Mesenchymal stem cell (in vitro differentiated cells and primary cell): ENCODE results near the gene MAN2B2.
"Not testable (repeated sequence)": the region's sequence is repeated elsewhere in the genome, so short reads cannot be mapped to it uniquely, and the experiment has no call there.

Source experiments
- DNase-seq: peaks from one replicate; pipeline ENCODE4 v3.0.0-alpha.2; 2013
- H2AFZ ChIP-seq: one replicate; pipeline ENCODE4 v1.6.1; 2013; ENCODE audit warnings: low read depth, mild to moderate bottlenecking, control low read depth, inconsistent platforms, low read length, moderate library complexity
- H2AK5ac ChIP-seq: 2 replicates; pipeline ENCODE4 v1.6.1; 2013; ENCODE audit warnings: low read length, moderate library complexity, mild to moderate bottlenecking, inconsistent platforms; ENCODE audit not compliant: severe bottlenecking
- H2BK120ac ChIP-seq: one replicate; pipeline ENCODE4 v1.6.1; 2013; ENCODE audit warnings: low read depth, mild to moderate bottlenecking, inconsistent platforms, low read length, moderate library complexity
- H2BK12ac ChIP-seq, 2 experiments: one replicate each; pipeline ENCODE4 v1.6.1; 2013; ENCODE audit warnings: inconsistent platforms in 2 of 2, low read length in 2 of 2, mild to moderate bottlenecking in 2 of 2, moderate library complexity in 2 of 2, control low read depth in 1 of 2
- H2BK15ac ChIP-seq: one replicate; pipeline ENCODE4 v1.6.1; 2013; ENCODE audit warnings: mild to moderate bottlenecking, low read depth, inconsistent platforms; ENCODE audit not compliant: poor library complexity, severe bottlenecking
- H2BK5ac ChIP-seq: 2 replicates; pipeline ENCODE4 v1.6.1; 2013; ENCODE audit warnings: low read depth, mild to moderate bottlenecking, low read length, control low read depth, inconsistent platforms; ENCODE audit not compliant: poor library complexity, severe bottlenecking
- H3K14ac ChIP-seq, 2 experiments: one replicate each; pipeline ENCODE4 v1.6.1; 2013; ENCODE audit warnings: inconsistent platforms in 2 of 2, low read length in 2 of 2, control low read depth in 1 of 2, mild to moderate bottlenecking in 1 of 2, moderate library complexity in 1 of 2
- H3K18ac ChIP-seq, 2 experiments: one replicate each; pipeline ENCODE4 v1.6.1; 2013; ENCODE audit warnings: inconsistent platforms in 2 of 2, low read length in 2 of 2, control low read depth in 1 of 2, low read depth in 1 of 2, mild to moderate bottlenecking in 1 of 2
- H3K23ac ChIP-seq, 2 experiments: one replicate each; pipeline ENCODE4 v1.6.1; 2013; ENCODE audit warnings: inconsistent platforms in 2 of 2, low read length in 2 of 2, mild to moderate bottlenecking in 2 of 2, moderate library complexity in 2 of 2, control low read depth in 1 of 2
- H3K27ac ChIP-seq: 2 replicates; pipeline ENCODE4 v1.5.1; 2013; ENCODE audit warnings: mild to moderate bottlenecking, moderate library complexity, low read length, control low read depth, inconsistent platforms; ENCODE audit not compliant: poor library complexity, severe bottlenecking
- H3K27me3 ChIP-seq, 2 experiments: 2 replicates each; pipeline versions ENCODE4 v1.6.1 to v1.7.0; 2013; ENCODE audit warnings: low read length in 2 of 2, mild to moderate bottlenecking in 2 of 2, moderate library complexity in 2 of 2, control low read depth in 1 of 2, inconsistent platforms in 1 of 2; ENCODE audit not compliant: control insufficient read depth in 1 of 2, insufficient read depth in 1 of 2
- H3K36me3 ChIP-seq, 2 experiments: 2 replicates each; pipeline versions ENCODE4 v1.6.1 to v1.7.0; 2013; ENCODE audit warnings: low read length in 2 of 2, control low read depth in 1 of 2, inconsistent platforms in 1 of 2, low read depth in 1 of 2, mild to moderate bottlenecking in 1 of 2; ENCODE audit not compliant: insufficient read depth in 2 of 2, control insufficient read depth in 1 of 2
- H3K4ac ChIP-seq, 2 experiments: one replicate each; pipeline ENCODE4 v1.6.1; 2013; ENCODE audit warnings: inconsistent platforms in 2 of 2, low read length in 2 of 2, mild to moderate bottlenecking in 2 of 2, moderate library complexity in 2 of 2, control low read depth in 1 of 2, low read depth in 1 of 2
- H3K4me1 ChIP-seq: 2 replicates; pipeline ENCODE4 v1.6.1; 2013; ENCODE audit warnings: low read depth, low read length, control low read depth; ENCODE audit not compliant: control insufficient read depth, insufficient read depth
- H3K4me2 ChIP-seq: 2 replicates; pipeline ENCODE4 v1.6.1; 2013; ENCODE audit warnings: low read length, mild to moderate bottlenecking, inconsistent platforms; ENCODE audit not compliant: poor library complexity, severe bottlenecking
- H3K4me3 ChIP-seq, 2 experiments: 2 replicates each; pipeline versions ENCODE4 v1.5.1 to v1.7.0; 2013; ENCODE audit warnings: low read length in 2 of 2, mild to moderate bottlenecking in 2 of 2, control low read depth in 1 of 2, low read depth in 1 of 2; ENCODE audit not compliant: insufficient read depth in 1 of 2
- H3K79me1 ChIP-seq: replicated peaks from 2 replicates; pipeline ENCODE4 v1.6.1; 2013; ENCODE audit warnings: mild to moderate bottlenecking, control low read depth, low read length, inconsistent platforms; ENCODE audit not compliant: poor library complexity, severe bottlenecking
- H3K9ac ChIP-seq: 2 replicates; pipeline ENCODE4 v1.7.0; 2013; ENCODE audit warnings: mild to moderate bottlenecking, low read length, moderate library complexity
- H3K9me3 ChIP-seq: 2 replicates; pipeline ENCODE4 v1.7.0; 2013; ENCODE audit warnings: mild to moderate bottlenecking, low read length; ENCODE audit not compliant: control insufficient read depth
- H4K8ac ChIP-seq: one replicate; pipeline ENCODE4 v1.6.1; 2013; ENCODE audit warnings: inconsistent platforms, mild to moderate bottlenecking, low read length, moderate library complexity
- H4K91ac ChIP-seq: one replicate; pipeline ENCODE4 v1.6.1; 2013; ENCODE audit warnings: mild to moderate bottlenecking, low read length, inconsistent platforms
- WGBS: methylation state at CpG from one replicate; pipeline ENCODE4 v1.1.7; 2013; ENCODE audit warnings: mixed read lengths; 5-methylcytosine and 5-hydroxymethylcytosine counted together

Gene MAN2B2

GRCh38 chr4:6647169-6647568 is 72.2 kb downstream of the MAN2B2 start:
- no peak overlapping the region for H3K18ac ChIP-seq
- peaks cover 5% of the 10 kb centered on the region for H3K4me1 ChIP-seq
- no peak overlapping the region for H3K14ac ChIP-seq
- no peak overlapping the region for H4K91ac ChIP-seq
- H3K27me3 ChIP-seq, result no peaks in the 10 kb centered on the region
- H3K9me3 ChIP-seq, result no peaks in the 10 kb centered on the region
- peaks cover 9 to 14% of the 10 kb centered on the region in 2 experiments for H3K36me3 ChIP-seq
- no peak overlapping the region for H2AFZ ChIP-seq
- H3K27ac ChIP-seq, result no peak overlapping the region
- no peak overlapping the region for H2AK5ac ChIP-seq
- no peak overlapping the region for H3K9ac ChIP-seq
- no peak overlapping the region for H4K8ac ChIP-seq
- DNase-seq, result no peak
- no peak overlapping the region for H3K4ac ChIP-seq
- no peak overlapping the region for H3K4me3 ChIP-seq
- H2BK5ac ChIP-seq, result no peak overlapping the region
- no peak overlapping the region for H2BK12ac ChIP-seq
- no peak overlapping the region for H2BK15ac ChIP-seq
- WGBS, result 78% methylated on average over 5 of the region's 5 CpGs
- no peak overlapping the region for H2BK120ac ChIP-seq
- H3K79me1 ChIP-seq, result peaks cover 8% of the 10 kb centered on the region
- H3K4me2 ChIP-seq, result no peak overlapping the region
- no peak overlapping the region for H3K23ac ChIP-seq

GRCh38 chr4:6647582-6648230 is 72.7 kb downstream of the MAN2B2 start:
- H2BK120ac ChIP-seq, result no peak overlapping the region
- DNase-seq, result no peak
- H2AFZ ChIP-seq, result no peak overlapping the region
- no peak overlapping the region for H4K91ac ChIP-seq
- no peak overlapping the region for H3K27ac ChIP-seq
- no peak overlapping the region for H2AK5ac ChIP-seq
- H3K4me2 ChIP-seq, result no peak overlapping the region
- peaks cover 8 to 9% of the 10 kb centered on the region in 2 experiments for H3K36me3 ChIP-seq
- no peak overlapping the region for H3K9ac ChIP-seq
- H2BK12ac ChIP-seq, result no peak overlapping the region
- no peak overlapping the region for H4K8ac ChIP-seq
- H3K79me1 ChIP-seq, result peaks cover 8% of the 10 kb centered on the region
- no peak overlapping the region for H3K14ac ChIP-seq
- 76% methylated on average over 6 of the region's 6 CpGs for WGBS
- no peak overlapping the region for H2BK5ac ChIP-seq
- H3K23ac ChIP-seq, result no peak overlapping the region
- H3K18ac ChIP-seq, result no peak overlapping the region
- no peak overlapping the region for H2BK15ac ChIP-seq
- no peaks in the 10 kb centered on the region for H3K27me3 ChIP-seq
- no peak overlapping the region for H3K4me3 ChIP-seq
- no peak overlapping the region for H3K4ac ChIP-seq
- H3K4me1 ChIP-seq, result peaks cover 5% of the 10 kb centered on the region
- no peaks in the 10 kb centered on the region for H3K9me3 ChIP-seq

GRCh38 chr4:6649216-6649615 is 74.2 kb downstream of the MAN2B2 start:
- DNase-seq, result no peak
- Histone ChIP-seq H3K9ac (no peak overlapping the region), H3K4me1 (no peaks in the 10 kb centered on the region), H2AFZ (no peak overlapping the region), H3K4ac (no peak overlapping the region), H4K91ac (no peak overlapping the region), H3K4me3 (no peak overlapping the region), H2BK120ac (no peak overlapping the region), H4K8ac (no peak overlapping the region), H3K18ac (no peak overlapping the region), H3K4me2 (no peak overlapping the region), H2AK5ac (no peak overlapping the region), H3K9me3 (no peaks in the 10 kb centered on the region), H3K27me3 (no peaks in the 10 kb centered on the region), H3K27ac (no peak overlapping the region), H2BK15ac (no peak overlapping the region), H3K14ac (no peak overlapping the region), H3K79me1 (peaks cover 3% of the 10 kb centered on the region), H2BK12ac (no peak overlapping the region), H3K36me3 (no peaks in the 10 kb centered on the region), H3K23ac (no peak overlapping the region), H2BK5ac (no peak overlapping the region)
- WGBS, result 88% methylated on average over 8 of the region's 8 CpGs

GRCh38 chr4:6654211-6654610 is 79.2 kb downstream of the MAN2B2 start:
- H3K36me3 ChIP-seq, H3K4ac ChIP-seq, H4K8ac ChIP-seq, H3K4me3 ChIP-seq, H2BK5ac ChIP-seq, H2AK5ac ChIP-seq, H3K4me1 ChIP-seq, H3K4me2 ChIP-seq, DNase-seq, H2BK15ac ChIP-seq, H3K79me1 ChIP-seq, H2BK120ac ChIP-seq, H3K23ac ChIP-seq, H3K27ac ChIP-seq, H3K27me3 ChIP-seq, H3K9me3 ChIP-seq, H3K18ac ChIP-seq, H2AFZ ChIP-seq, H4K91ac ChIP-seq, H3K14ac ChIP-seq, H2BK12ac ChIP-seq, H3K9ac ChIP-seq: not testable (repeated sequence)
- WGBS, result 100% methylated on average over 1 of the region's 3 CpGs
